Right cardiac atrium (tissue), 5 donors: ENCODE measurements around the gene AUP1. TPM values are rescaled to one million over a fixed set of nuclear protein-coding genes. Genes with fewer than 3 reads are reported as not detected.

Experiments
- ATAC-seq, 2 donors: fragments of 200-7000 bp; cut with Tn5 transposase; one replicate each; pipeline versions ENCODE4 v1.8.0 to v1.9.1; 2020; ENCODE audit warnings: moderate library complexity in 2 of 2, mild to moderate bottlenecking in 1 of 2
- DNase-seq, 3 donors: peaks; one replicate each; pipeline ENCODE4 v3.0.0-alpha.2; 2020
- H3K27ac ChIP-seq: one replicate; pipeline ENCODE4 v1.5.1; 2013; ENCODE audit warnings: mild to moderate bottlenecking, low read length, control low read depth, moderate library complexity
- H3K27me3 ChIP-seq: one replicate; pipeline ENCODE4 v1.6.1; 2013; ENCODE audit not compliant: control insufficient read depth, insufficient read depth
- H3K4me1 ChIP-seq: one replicate; pipeline ENCODE4 v1.6.1; 2013; ENCODE audit warnings: low read length; ENCODE audit not compliant: control insufficient read depth, insufficient read depth
- H3K4me3 ChIP-seq: one replicate; pipeline ENCODE4 v1.5.1; 2013; ENCODE audit warnings: low read length, control low read depth
- H3K9me3 ChIP-seq: one replicate; pipeline ENCODE4 v1.6.1; 2013; ENCODE audit warnings: low read length; ENCODE audit not compliant: control insufficient read depth
- WGBS: extraction: QIAGEN DNeasy Blood & Tissue Kit; methylation state at CpG from one replicate; pipeline ENCODE4 v1.1.7; 2013; 5-methylcytosine and 5-hydroxymethylcytosine counted together
- intact Hi-C, 4 donors: fragments of 100-400 bp; cut with DNase I; formaldehyde crosslinking; loops; one replicate each; pipeline versions ENCODE4 v1.11.0 to v1.14.0; 2022 to 2023
- polyA plus RNA-seq: library from polyadenylated mRNA; stranded (reverse); fragments of 200-250 nt; gene quantifications from one replicate; pipeline ENCODE4 v1.2.3, GENCODE V29; 2013
- total RNA-seq, 4 donors: library from RNA; stranded (reverse); fragmentation: NEBNext Ultra II Directional; extraction: Animal tissue kit (Norgen Biotek cat#: 25700); gene quantifications; one replicate each; pipeline ENCODE4 v1.2.1, GENCODE V29; 2021
- donor health status: healthy with polysubstance abuse.
- donor health status: DM: no; HTN: yes; CAD: no.
- donor health status: DM: no; HTN: no; CAD: no.
- donor health status: DM: no; HTN: yes; CAD: no; lungs with severe emphysema.
- donor health status: DM: yes; HTN: yes; CAD: no.

Gene AUP1
- total and polyA plus RNA-seq, 5 donors = 52.3 to 75.3 (median 63.6) TPM

GRCh38 chr2:74522516-74522915 lies 7.0 kb downstream of the AUP1 start:
- no peak for ATAC-seq
- DNase-seq = no peak
- Histone ChIP-seq H3K9me3 (no peaks in the 10 kb centered on the region), H3K27me3 (no peaks in the 10 kb centered on the region), H3K27ac (no peak overlapping the region), H3K4me1 (no peaks in the 10 kb centered on the region), H3K4me3 (no peak overlapping the region)
- WGBS = 72% methylated on average over 3 of the region's 3 CpGs
- intact Hi-C loops = no loop called here

GRCh38 chr2:74516650-74517049 lies 12.9 kb downstream of the AUP1 start:
- no peak overlapping the region for H3K27ac ChIP-seq
- no peak for DNase-seq
- H3K27me3 ChIP-seq = no peaks in the 10 kb centered on the region
- peaks cover 2% of the 10 kb centered on the region for H3K4me1 ChIP-seq
- intact Hi-C loops = no loop called here
- H3K4me3 ChIP-seq = no peak overlapping the region
- WGBS = 65% methylated on average over 13 of the region's 13 CpGs
- H3K9me3 ChIP-seq = no peaks in the 10 kb centered on the region
- no peak for ATAC-seq

GRCh38 chr2:74515981-74516633 lies 13.4 kb downstream of the AUP1 start:
- peaks cover 2% of the 10 kb centered on the region for H3K4me1 ChIP-seq
- no peaks in the 10 kb centered on the region for H3K9me3 ChIP-seq
- intact Hi-C loops = no loop called here
- peak; percentile 80 to 84 for ATAC-seq
- no peak overlapping the region for H3K27ac ChIP-seq
- peak; percentile 69 to 89 (median 86) for DNase-seq
- no peaks in the 10 kb centered on the region for H3K27me3 ChIP-seq
- 2% methylated on average over 72 of the region's 72 CpGs for WGBS
- peak overlapping the region; percentile 12 for H3K4me3 ChIP-seq

DNA sequence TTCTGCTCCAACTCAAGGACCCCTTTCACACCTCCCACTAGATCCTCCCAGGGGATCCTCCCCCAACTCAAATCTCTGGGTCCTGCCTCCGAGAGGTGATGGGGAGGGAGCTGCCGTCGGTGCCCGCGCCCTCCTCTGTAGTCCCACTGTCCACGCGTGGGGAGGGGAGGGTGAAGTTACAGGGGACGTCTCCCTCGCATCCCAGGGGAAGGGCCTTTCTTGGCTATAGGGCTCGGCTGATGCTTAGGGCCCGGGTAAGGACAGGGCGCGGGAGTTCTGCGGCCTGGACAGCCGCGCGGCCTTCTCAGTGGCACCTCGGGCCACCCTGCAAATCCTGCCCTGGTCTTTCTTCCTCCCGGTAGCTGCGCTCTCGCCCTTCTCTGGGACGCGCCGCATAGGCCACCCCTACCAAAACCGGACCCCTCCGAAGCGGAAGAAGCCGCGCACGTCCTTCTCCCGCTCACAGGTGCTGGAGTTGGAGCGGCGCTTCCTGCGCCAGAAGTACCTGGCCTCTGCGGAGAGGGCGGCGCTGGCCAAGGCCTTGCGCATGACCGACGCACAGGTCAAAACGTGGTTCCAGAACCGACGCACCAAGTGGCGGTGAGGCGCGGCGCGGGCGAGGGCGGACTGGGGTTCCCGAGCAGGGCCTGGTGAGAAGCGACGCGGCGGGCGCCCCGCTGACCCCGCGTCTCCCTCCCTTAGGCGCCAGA lies 14.1 kb downstream of the AUP1 start:
- 5% methylated on average over 60 of the region's 60 CpGs for WGBS
- no peaks in the 10 kb centered on the region for H3K9me3 ChIP-seq
- H3K4me1 ChIP-seq = peaks cover 2% of the 10 kb centered on the region
- intact Hi-C loops = no loop called here
- H3K27ac ChIP-seq = no peak overlapping the region
- peak overlapping the region; percentile 12 for H3K4me3 ChIP-seq
- peak in 1 of 2 donors; percentile 15 for ATAC-seq
- no peaks in the 10 kb centered on the region for H3K27me3 ChIP-seq
- DNase-seq = peak in 1 of 3 donors; percentile 25

DNA sequence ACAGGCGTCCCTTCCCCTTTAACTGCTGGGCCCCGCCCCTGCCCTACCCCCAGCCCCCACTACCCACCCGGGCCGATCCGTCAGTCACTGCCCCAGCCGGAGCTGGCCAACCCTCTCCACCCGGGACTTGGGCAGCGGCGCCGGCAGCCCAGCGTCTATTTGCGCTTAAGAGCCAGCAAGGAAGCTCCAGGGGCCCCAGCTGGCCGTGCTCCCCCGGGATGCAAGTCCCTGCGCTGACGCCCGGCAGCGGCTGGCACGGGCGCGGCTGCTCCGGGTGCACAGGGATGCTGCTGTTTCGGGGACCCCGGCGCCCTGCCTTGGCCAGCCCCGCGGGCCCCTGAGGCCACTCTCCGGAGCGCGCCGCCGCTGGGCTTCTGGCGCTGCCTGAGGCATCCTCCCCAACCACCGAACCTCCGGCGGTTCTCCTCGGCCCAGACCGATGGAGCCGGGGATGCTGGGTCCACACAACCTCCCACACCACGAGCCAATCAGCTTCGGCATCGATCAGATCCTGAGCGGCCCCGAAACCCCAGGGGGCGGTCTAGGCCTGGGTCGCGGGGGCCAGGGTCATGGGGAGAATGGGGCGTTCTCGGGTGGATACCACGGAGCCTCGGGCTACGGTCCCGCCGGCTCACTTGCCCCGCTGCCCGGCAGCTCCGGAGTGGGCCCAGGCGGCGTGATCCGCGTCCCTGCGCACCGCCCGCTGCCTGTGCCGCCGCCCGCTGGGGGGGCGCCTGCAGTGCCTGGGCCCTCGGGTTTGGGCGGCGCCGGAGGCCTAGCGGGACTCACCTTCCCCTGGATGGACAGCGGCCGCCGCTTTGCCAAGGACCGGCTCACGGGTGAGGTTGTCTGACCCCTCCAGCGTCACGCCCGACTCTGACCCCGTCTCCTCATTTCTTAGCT lies 14.9 kb downstream of the AUP1 start, which contains the start of gene TLX2:
Gene TLX2 (plus strand): TSS at position 83 of the 903 bp plus-strand sequence. CDS start 357 bp downstream, at position 440.
- WGBS = 4% methylated on average over 82 of the region's 82 CpGs

GRCh38 chr2:74513605-74514367 lies 15.7 kb downstream of the AUP1 start:
- 5% methylated on average over 52 of the region's 52 CpGs for WGBS
- Histone ChIP-seq H3K27me3 (no peaks in the 10 kb centered on the region), H3K4me1 (peaks cover 2% of the 10 kb centered on the region), H3K27ac (no peak overlapping the region), H3K9me3 (no peaks in the 10 kb centered on the region), H3K4me3 (no peak overlapping the region)
- ATAC-seq = no peak
- DNase-seq = peak in 1 of 3 donors; percentile 36
- intact Hi-C loops = no loop called here

More for the DNA sequence above, 14.9 kb downstream of the AUP1 start, which contains the start of gene TLX2:
- ATAC-seq (no peak), DNase-seq (peak in 1 of 3 donors; percentile 44)
- no peaks in the 10 kb centered on the region for H3K9me3 ChIP-seq
- no peak within 1 kb of the TSS for H3K4me3 ChIP-seq
- H3K27ac ChIP-seq = no peak within 1 kb of the TSS
- intact Hi-C loops = no loop called here
- peaks cover 2% of the 10 kb centered on the region for H3K4me1 ChIP-seq
- no peaks in the 10 kb centered on the region for H3K27me3 ChIP-seq

DNA sequence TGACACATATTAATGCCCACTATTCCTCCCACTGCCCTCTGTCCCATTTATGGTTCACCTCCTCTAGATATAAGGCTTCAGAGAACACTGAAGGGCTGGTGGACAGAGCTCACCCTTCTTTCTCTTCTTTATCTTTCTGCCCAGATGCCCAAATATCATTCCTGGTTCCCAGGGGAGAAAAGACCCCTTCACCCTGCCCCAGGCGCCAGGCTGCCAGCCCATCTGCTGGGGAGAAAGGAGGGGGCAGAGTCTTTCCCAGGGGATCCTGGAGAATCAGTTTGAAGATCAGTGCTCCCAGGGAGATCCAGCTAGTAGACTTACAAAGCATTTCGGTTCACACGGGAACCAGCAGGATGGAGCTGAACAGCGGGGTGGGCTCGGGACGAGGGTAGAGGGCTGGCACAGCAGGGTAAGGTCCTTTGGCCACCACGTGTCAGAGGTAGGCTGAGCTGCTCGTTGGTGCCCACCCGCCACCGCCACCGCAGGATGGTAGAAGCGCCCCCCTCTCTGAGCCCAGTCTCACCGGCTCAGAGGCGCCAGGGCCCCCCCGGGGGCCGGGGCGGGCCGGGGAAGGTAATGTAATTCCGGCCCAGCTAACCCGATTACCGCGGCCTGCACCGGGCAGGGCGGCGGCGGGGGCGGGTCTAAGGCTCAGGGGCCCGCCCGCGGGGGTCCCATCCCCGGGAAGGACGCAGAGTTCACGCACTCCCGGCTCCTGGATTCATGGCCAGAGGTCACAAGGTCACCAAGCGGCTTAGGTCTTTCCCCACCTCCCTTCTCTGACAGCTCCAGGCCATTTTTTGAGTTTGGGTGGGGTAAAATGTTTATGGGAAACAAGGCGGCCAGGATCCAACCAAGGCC lies 16.5 kb downstream of the AUP1 start:
- intact Hi-C loops = no loop called here
- Histone ChIP-seq H3K9me3 (no peaks in the 10 kb centered on the region), H3K27me3 (no peaks in the 10 kb centered on the region), H3K4me1 (peaks cover 4% of the 10 kb centered on the region), H3K4me3 (no peak overlapping the region), H3K27ac (no peak overlapping the region)
- DNase-seq (peak in 1 of 3 donors; percentile 23), ATAC-seq (no peak)
- WGBS = 8% methylated on average over 36 of the region's 36 CpGs

DNA sequence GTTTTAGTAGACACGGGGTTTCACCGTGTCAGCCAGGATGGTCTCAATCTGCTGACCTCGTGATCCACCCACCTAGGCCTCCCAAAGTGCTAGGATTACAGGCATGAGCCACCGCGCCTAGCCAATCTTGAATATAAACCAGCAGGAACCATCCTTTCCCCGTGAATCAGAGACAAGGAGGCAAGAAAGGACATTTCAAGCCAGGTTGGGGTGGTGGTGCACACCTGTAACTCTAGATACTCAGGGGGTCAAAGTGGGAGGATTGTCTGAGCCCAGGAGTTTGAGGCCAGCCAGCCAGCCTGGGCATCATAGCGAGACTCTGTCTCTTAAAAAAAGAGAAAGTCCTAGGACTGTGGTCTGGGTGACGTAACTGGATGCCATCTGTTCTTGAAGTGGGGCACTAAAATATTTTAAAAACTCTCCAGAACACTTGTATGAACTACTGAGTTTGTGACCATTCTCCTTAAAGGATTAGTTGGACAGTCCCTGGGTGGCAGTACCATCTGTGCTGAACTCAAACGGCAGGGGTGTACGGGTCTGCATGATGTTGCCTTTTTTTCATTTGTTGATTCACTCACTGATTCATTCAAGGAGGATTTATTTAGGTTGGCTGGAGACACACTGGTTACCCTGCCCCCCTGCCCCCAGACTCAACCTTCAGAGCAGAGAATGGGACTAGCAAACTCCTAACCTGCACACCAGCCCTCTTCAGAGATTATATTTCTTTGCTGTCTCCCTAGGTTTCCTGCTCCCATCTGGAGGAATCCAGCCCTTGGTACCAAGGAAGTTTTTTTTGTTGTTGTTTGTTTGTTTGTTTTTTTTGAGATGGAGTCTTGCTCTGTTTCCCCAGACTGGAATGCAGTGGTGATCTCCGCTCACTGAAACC lies 18.2 kb downstream of the AUP1 start:
- H3K9me3 ChIP-seq = no peaks in the 10 kb centered on the region
- ATAC-seq (no peak), DNase-seq (peak in 1 of 3 donors; percentile 9)
- 34% methylated on average over 11 of the region's 11 CpGs for WGBS
- H3K27ac ChIP-seq = no peak overlapping the region
- H3K27me3 ChIP-seq = no peaks in the 10 kb centered on the region
- peaks cover 9% of the 10 kb centered on the region for H3K4me1 ChIP-seq
- intact Hi-C loops = no loop called here
- no peak overlapping the region for H3K4me3 ChIP-seq

DNA sequence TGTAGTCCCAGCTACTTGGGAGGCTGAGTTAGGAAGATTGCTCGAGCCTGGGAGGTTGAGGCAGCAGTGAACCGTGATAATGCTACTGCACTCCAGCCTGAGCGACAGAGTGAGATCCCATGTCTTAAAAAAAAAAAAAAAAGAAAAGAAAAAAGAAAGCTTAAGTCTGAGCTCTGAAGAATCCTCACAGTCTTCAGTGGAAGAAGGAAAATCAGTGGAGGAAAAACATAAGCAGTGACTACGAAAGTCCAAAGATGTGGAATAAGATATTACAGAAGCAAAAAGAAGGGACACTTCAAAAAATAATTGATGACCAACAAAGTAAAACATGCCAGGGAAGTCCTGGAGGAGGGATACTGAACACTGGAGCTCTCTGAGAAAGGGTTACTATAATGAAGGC lies 19.2 kb downstream of the AUP1 start:
- no peaks in the 10 kb centered on the region for H3K27me3 ChIP-seq
- intact Hi-C loops = no loop called here
- no peak for DNase-seq
- H3K4me3 ChIP-seq = no peak overlapping the region
- 73% methylated on average over 4 of the region's 4 CpGs for WGBS
- no peaks in the 10 kb centered on the region for H3K9me3 ChIP-seq
- ATAC-seq = no peak
- H3K27ac ChIP-seq = no peak overlapping the region
- peaks cover 12% of the 10 kb centered on the region for H3K4me1 ChIP-seq
